GM23338 (cell line): Measurements from ENCODE around the gene LRBA. TPM values are rescaled to one million over a fixed set of nuclear protein-coding genes. Genes with fewer than 3 reads are reported as not detected.
A peak's percentile ranks its signal among the peaks of the same experiment; 100 is the strongest.

Source experiments
- ATAC-seq: fragments of 200-7000 bp; cut with Tn5 transposase; 3 replicates; pipeline ENCODE4 v1.9.1; 2020
- DNase-seq: peaks from one replicate; pipeline ENCODE4 v3.0.0-alpha.2; 2015; ENCODE audit warnings: low spot score
- H2AFZ ChIP-seq: fragments of 200-600 bp; sonication (generic); 2 replicates; pipeline ENCODE4 v1.8.0; 2016; ENCODE audit warnings: antibody characterized with exemption, mild to moderate bottlenecking, moderate library complexity
- H3F3A ChIP-seq: fragments of 200-600 bp; sonication (generic); replicated peaks from 2 replicates; pipeline ENCODE4 v1.8.0; 2017; ENCODE audit warnings: antibody characterized with exemption, mixed run types, low read depth
- H3K27ac ChIP-seq: fragments of 200-600 bp; sonication (generic); 2 replicates; pipeline ENCODE4 v1.6.1; 2016; ENCODE audit warnings: low read depth
- H3K27me3 ChIP-seq: fragments of 200-600 bp; sonication (generic); 2 replicates; pipeline ENCODE4 v1.8.0; 2016; ENCODE audit warnings: mild to moderate bottlenecking, mixed run types, moderate library complexity; ENCODE audit not compliant: insufficient read depth
- H3K36me3 ChIP-seq: fragments of 200-600 bp; sonication (generic); 2 replicates; pipeline ENCODE4 v1.8.0; 2016; ENCODE audit warnings: mild to moderate bottlenecking; ENCODE audit not compliant: insufficient read depth
- H3K4me1 ChIP-seq: fragments of 200-600 bp; sonication (generic); 2 replicates; pipeline ENCODE4 v1.8.0; 2016; ENCODE audit warnings: mild to moderate bottlenecking, moderate library complexity; ENCODE audit not compliant: insufficient read depth
- H3K4me2 ChIP-seq: fragments of 200-600 bp; sonication (generic); 2 replicates; pipeline ENCODE4 v1.7.1; 2017; ENCODE audit warnings: mixed run types
- H3K4me3 ChIP-seq: fragments of 200-600 bp; sonication (generic); 2 replicates; pipeline ENCODE4 v1.6.1; 2016; ENCODE audit warnings: mixed run types
- H3K79me2 ChIP-seq: fragments of 200-600 bp; sonication (generic); replicated peaks from 2 replicates; pipeline ENCODE4 v1.8.0; 2017; ENCODE audit warnings: mild to moderate bottlenecking; ENCODE audit not compliant: insufficient read depth
- H3K9me2 ChIP-seq: fragments of 200-600 bp; sonication (generic); 2 replicates; pipeline ENCODE4 v1.8.0; 2017; ENCODE audit not compliant: insufficient read depth
- H4K20me1 ChIP-seq: fragments of 200-600 bp; sonication (generic); replicated peaks from 2 replicates; pipeline ENCODE4 v1.8.0; 2017; ENCODE audit warnings: mild to moderate bottlenecking; ENCODE audit not compliant: insufficient read depth
- H3K27ac Mint-ChIP-seq: 2 replicates; pipeline ENCODE4 v1.8.0; 2020; ENCODE audit warnings: inconsistent platforms, mild to moderate bottlenecking, moderate library complexity, mixed read lengths
- H3K27me3 Mint-ChIP-seq: 3 replicates; pipeline ENCODE4 v1.8.0; 2022; ENCODE audit warnings: low read depth, mild to moderate bottlenecking, moderate library complexity, mixed read lengths, inconsistent platforms; ENCODE audit not compliant: insufficient read depth, poor library complexity
- H3K36me3 Mint-ChIP-seq: 3 replicates; pipeline ENCODE4 v1.8.0; 2021; ENCODE audit warnings: low read depth, mild to moderate bottlenecking, inconsistent platforms, moderate library complexity, mixed read lengths
- H3K4me1 Mint-ChIP-seq: 3 replicates; pipeline ENCODE4 v1.8.0; 2020; ENCODE audit warnings: mild to moderate bottlenecking, inconsistent platforms, mixed read lengths
- H3K4me3 Mint-ChIP-seq: 3 replicates; pipeline ENCODE4 v1.8.0; 2021; ENCODE audit warnings: moderate library complexity, mild to moderate bottlenecking, inconsistent platforms, mixed read lengths
- H3K9me3 Mint-ChIP-seq: 3 replicates; pipeline ENCODE4 v1.8.0; 2020; ENCODE audit warnings: moderate library complexity, mild to moderate bottlenecking, inconsistent platforms, mixed read lengths
- CREB1 ChIP-seq: fragments of 250-450 bp; sonication (Bioruptor Pico); IDR thresholded peaks from 2 replicates; pipeline ENCODE4 v1.5.0; 2020; ENCODE audit warnings: low read depth, mild to moderate bottlenecking, moderate library complexity
- EZH2 ChIP-seq: fragments of 200-600 bp; sonication (generic); IDR thresholded peaks from one replicate; pipeline ENCODE4 v1.8.0; 2017; ENCODE audit warnings: antibody characterized with exemption, mild to moderate bottlenecking, low read depth; ENCODE audit not compliant: unreplicated experiment
- JUNB ChIP-seq: IDR thresholded peaks from one replicate; pipeline ENCODE4 v1.6.1; 2016; ENCODE audit warnings: antibody characterized with exemption; ENCODE audit not compliant: unreplicated experiment
- NANOG ChIP-seq: IDR thresholded peaks from 2 replicates; pipeline ENCODE4 v1.6.1; 2016; ENCODE audit warnings: antibody characterized with exemption, borderline replicate concordance
- STAT1 ChIP-seq: IDR thresholded peaks from one replicate; pipeline ENCODE4 v1.6.1; 2016; ENCODE audit warnings: antibody characterized with exemption; ENCODE audit not compliant: unreplicated experiment
- ZNF114 ChIP-seq: fragments of 250-450 bp; sonication (Bioruptor Pico); IDR thresholded peaks from 2 replicates; pipeline ENCODE4 v1.5.0; 2020; ENCODE audit warnings: mild to moderate bottlenecking, moderate library complexity
- ZNF331 ChIP-seq: fragments of 250-450 bp; sonication (Bioruptor Pico); IDR thresholded peaks from 2 replicates; pipeline ENCODE4 v1.5.0; 2020; ENCODE audit warnings: low read depth, mild to moderate bottlenecking, moderate library complexity
- polyA plus RNA-seq: library from polyadenylated mRNA; unstranded; fragments of >200 nt; fragmentation: Nextera tagmentation; extraction: Ambion mirVana; gene quantifications from 2 replicates; pipeline ENCODE4 v1.2.1, GENCODE V29; 2016
- total RNA-seq: library from RNA; depleted of rRNA; stranded (reverse); fragments of >200 nt; shearing (Covaris generic); gene quantifications from 2 replicates; pipeline ENCODE4 v1.2.3, GENCODE V29; 2014
- TF ChIP-seq, protein P1 (sequence below): IDR thresholded peaks from 2 replicates; pipeline ENCODE4 v1.6.1; 2016; ENCODE audit warnings: antibody characterized with exemption
- TF ChIP-seq, protein P2 (sequence below), 2 experiments: fragments of 200-600 bp in 1 of 2; sonication (generic) in 1 of 2; conservative IDR thresholded peaks; 2 replicates each; pipeline versions ENCODE4 v1.5.1 to v1.6.1; 2016 to 2017; ENCODE audit warnings: antibody characterized with exemption in 2 of 2, low read depth in 2 of 2, mild to moderate bottlenecking in 2 of 2, moderate library complexity in 1 of 2
- TF ChIP-seq, protein P3 (sequence below): IDR thresholded peaks from one replicate; pipeline ENCODE4 v1.6.1; 2018; ENCODE audit warnings: antibody characterized with exemption; ENCODE audit not compliant: unreplicated experiment
- TF ChIP-seq, protein P4 (sequence below): fragments of 250-450 bp; sonication (Bioruptor Pico); IDR thresholded peaks from 2 replicates; pipeline ENCODE4 v1.5.0; 2020; ENCODE audit warnings: mild to moderate bottlenecking, moderate library complexity

Gene LRBA
- total and polyA plus RNA-seq, 2 experiments from 2014 or later: 23.3 to 126 TPM

DNA sequence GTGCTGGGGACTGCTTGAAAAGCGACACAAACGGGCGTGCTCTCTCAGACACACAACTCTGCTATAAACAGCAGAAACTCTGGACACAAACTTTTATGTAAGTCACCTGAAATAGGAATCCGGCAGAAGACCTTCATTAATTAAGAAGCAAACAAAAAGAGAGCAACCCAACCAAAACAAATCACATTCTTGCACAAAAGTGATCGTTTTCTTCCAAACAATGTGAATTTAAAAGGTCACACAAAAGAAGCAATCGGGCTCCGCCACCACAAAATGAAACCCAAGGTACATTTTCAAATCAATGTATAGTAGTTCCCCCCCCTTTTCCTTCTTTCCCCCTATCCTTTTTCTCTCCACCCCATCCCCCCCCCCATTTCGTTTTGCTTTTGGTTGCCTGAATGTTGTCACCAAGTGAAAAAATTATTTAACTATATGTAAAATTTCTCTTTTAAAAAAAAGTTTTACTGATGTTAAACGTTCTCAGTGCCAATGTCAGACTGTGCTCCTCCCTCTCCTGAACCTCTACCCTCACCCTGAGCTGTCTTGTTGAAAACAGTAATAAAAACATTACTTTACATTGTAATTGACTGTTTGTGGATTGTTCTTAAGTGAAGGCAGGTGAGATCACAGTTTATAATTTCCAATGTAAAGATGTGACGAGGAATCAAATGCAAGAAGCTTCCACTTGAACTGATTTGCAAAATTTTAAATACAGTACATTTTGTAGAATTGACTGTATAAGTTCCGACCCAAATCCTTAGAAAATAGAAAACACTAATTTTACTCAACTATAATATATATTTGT lies 430.8 kb downstream of the LRBA start:
- TF ChIP-seq EZH2: no peak
- no peak for TF ChIP-seq ZNF114 (CRISPR knock-in tag)
- TF ChIP-seq, protein P1, sequence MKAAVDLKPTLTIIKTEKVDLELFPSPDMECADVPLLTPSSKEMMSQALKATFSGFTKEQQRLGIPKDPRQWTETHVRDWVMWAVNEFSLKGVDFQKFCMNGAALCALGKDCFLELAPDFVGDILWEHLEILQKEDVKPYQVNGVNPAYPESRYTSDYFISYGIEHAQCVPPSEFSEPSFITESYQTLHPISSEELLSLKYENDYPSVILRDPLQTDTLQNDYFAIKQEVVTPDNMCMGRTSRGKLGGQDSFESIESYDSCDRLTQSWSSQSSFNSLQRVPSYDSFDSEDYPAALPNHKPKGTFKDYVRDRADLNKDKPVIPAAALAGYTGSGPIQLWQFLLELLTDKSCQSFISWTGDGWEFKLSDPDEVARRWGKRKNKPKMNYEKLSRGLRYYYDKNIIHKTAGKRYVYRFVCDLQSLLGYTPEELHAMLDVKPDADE: no peak
- no peak for TF ChIP-seq CREB1 (CRISPR knock-in tag)
- no peak for TF ChIP-seq STAT1
- TF ChIP-seq, protein P2, sequence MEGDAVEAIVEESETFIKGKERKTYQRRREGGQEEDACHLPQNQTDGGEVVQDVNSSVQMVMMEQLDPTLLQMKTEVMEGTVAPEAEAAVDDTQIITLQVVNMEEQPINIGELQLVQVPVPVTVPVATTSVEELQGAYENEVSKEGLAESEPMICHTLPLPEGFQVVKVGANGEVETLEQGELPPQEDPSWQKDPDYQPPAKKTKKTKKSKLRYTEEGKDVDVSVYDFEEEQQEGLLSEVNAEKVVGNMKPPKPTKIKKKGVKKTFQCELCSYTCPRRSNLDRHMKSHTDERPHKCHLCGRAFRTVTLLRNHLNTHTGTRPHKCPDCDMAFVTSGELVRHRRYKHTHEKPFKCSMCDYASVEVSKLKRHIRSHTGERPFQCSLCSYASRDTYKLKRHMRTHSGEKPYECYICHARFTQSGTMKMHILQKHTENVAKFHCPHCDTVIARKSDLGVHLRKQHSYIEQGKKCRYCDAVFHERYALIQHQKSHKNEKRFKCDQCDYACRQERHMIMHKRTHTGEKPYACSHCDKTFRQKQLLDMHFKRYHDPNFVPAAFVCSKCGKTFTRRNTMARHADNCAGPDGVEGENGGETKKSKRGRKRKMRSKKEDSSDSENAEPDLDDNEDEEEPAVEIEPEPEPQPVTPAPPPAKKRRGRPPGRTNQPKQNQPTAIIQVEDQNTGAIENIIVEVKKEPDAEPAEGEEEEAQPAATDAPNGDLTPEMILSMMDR (conservative IDR thresholded peaks at IDR 0.05; ENCODE audit: low read depth in 2 of 2): no peak
- TF ChIP-seq, protein P3, sequence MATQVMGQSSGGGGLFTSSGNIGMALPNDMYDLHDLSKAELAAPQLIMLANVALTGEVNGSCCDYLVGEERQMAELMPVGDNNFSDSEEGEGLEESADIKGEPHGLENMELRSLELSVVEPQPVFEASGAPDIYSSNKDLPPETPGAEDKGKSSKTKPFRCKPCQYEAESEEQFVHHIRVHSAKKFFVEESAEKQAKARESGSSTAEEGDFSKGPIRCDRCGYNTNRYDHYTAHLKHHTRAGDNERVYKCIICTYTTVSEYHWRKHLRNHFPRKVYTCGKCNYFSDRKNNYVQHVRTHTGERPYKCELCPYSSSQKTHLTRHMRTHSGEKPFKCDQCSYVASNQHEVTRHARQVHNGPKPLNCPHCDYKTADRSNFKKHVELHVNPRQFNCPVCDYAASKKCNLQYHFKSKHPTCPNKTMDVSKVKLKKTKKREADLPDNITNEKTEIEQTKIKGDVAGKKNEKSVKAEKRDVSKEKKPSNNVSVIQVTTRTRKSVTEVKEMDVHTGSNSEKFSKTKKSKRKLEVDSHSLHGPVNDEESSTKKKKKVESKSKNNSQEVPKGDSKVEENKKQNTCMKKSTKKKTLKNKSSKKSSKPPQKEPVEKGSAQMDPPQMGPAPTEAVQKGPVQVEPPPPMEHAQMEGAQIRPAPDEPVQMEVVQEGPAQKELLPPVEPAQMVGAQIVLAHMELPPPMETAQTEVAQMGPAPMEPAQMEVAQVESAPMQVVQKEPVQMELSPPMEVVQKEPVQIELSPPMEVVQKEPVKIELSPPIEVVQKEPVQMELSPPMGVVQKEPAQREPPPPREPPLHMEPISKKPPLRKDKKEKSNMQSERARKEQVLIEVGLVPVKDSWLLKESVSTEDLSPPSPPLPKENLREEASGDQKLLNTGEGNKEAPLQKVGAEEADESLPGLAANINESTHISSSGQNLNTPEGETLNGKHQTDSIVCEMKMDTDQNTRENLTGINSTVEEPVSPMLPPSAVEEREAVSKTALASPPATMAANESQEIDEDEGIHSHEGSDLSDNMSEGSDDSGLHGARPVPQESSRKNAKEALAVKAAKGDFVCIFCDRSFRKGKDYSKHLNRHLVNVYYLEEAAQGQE: no peak
- no peak for TF ChIP-seq ZNF331 (CRISPR knock-in tag)
- TF ChIP-seq, protein P4, sequence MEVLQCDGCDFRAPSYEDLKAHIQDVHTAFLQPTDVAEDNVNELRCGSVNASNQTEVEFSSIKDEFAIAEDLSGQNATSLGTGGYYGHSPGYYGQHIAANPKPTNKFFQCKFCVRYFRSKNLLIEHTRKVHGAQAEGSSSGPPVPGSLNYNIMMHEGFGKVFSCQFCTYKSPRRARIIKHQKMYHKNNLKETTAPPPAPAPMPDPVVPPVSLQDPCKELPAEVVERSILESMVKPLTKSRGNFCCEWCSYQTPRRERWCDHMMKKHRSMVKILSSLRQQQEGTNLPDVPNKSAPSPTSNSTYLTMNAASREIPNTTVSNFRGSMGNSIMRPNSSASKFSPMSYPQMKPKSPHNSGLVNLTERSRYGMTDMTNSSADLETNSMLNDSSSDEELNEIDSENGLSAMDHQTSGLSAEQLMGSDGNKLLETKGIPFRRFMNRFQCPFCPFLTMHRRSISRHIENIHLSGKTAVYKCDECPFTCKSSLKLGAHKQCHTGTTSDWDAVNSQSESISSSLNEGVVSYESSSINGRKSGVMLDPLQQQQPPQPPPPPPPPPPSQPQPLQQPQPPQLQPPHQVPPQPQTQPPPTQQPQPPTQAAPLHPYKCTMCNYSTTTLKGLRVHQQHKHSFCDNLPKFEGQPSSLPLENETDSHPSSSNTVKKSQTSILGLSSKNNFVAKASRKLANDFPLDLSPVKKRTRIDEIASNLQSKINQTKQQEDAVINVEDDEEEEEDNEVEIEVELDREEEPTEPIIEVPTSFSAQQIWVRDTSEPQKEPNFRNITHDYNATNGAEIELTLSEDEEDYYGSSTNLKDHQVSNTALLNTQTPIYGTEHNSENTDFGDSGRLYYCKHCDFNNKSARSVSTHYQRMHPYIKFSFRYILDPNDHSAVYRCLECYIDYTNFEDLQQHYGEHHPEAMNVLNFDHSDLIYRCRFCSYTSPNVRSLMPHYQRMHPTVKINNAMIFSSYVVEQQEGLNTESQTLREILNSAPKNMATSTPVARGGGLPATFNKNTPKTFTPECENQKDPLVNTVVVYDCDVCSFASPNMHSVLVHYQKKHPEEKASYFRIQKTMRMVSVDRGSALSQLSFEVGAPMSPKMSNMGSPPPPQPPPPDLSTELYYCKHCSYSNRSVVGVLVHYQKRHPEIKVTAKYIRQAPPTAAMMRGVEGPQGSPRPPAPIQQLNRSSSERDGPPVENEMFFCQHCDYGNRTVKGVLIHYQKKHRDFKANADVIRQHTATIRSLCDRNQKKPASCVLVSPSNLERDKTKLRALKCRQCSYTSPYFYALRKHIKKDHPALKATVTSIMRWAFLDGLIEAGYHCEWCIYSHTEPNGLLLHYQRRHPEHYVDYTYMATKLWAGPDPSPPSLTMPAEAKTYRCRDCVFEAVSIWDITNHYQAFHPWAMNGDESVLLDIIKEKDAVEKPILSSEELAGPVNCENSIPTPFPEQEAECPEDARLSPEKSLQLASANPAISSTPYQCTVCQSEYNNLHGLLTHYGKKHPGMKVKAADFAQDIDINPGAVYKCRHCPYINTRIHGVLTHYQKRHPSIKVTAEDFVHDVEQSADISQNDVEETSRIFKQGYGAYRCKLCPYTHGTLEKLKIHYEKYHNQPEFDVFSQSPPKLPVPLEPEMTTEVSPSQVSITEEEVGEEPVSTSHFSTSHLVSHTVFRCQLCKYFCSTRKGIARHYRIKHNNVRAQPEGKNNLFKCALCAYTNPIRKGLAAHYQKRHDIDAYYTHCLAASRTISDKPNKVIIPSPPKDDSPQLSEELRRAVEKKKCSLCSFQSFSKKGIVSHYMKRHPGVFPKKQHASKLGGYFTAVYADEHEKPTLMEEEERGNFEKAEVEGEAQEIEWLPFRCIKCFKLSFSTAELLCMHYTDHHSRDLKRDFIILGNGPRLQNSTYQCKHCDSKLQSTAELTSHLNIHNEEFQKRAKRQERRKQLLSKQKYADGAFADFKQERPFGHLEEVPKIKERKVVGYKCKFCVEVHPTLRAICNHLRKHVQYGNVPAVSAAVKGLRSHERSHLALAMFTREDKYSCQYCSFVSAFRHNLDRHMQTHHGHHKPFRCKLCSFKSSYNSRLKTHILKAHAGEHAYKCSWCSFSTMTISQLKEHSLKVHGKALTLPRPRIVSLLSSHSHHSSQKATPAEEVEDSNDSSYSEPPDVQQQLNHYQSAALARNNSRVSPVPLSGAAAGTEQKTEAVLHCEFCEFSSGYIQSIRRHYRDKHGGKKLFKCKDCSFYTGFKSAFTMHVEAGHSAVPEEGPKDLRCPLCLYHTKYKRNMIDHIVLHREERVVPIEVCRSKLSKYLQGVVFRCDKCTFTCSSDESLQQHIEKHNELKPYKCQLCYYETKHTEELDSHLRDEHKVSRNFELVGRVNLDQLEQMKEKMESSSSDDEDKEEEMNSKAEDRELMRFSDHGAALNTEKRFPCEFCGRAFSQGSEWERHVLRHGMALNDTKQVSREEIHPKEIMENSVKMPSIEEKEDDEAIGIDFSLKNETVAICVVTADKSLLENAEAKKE: no peak
- TF ChIP-seq NANOG: no peak
- no peak for TF ChIP-seq JUNB
- Histone ChIP-seq H3K79me2 (no peaks in the 10 kb centered on the region), H3K4me3 (peak overlapping the region; percentile 65), H3K27ac (no peak overlapping the region), H3K4me2 (peak overlapping the region; percentile 92), H3K27me3 (peaks cover 75% of the 10 kb centered on the region), H3K4me1 (peaks cover 39% of the 10 kb centered on the region), H4K20me1 (peaks cover 24% of the 10 kb centered on the region), H3K9me2 (no peaks in the 10 kb centered on the region), H3F3A (no peaks in the 10 kb centered on the region), H3K36me3 (no peaks in the 10 kb centered on the region), H2AFZ (no peak overlapping the region)
- peaks cover 44% of the 10 kb centered on the region for H3K4me1 Mint-ChIP-seq
- H3K27me3 Mint-ChIP-seq: peaks cover 62% of the 10 kb centered on the region
- no peak overlapping the region for H3K27ac Mint-ChIP-seq
- ATAC-seq (no peak), DNase-seq (no peak)
- H3K9me3 Mint-ChIP-seq: no peaks in the 10 kb centered on the region
- no peaks in the 10 kb centered on the region for H3K36me3 Mint-ChIP-seq
- H3K4me3 Mint-ChIP-seq: peak overlapping the region; percentile 87
